GM12801 (cell line): ENCODE measurements around the gene XIRP2.

Experiments used
- TF ChIP-seq, protein P1 (sequence below): IDR thresholded peaks from one replicate; pipeline ENCODE4 v1.5.1; 2011; ENCODE audit warnings: control low read depth; ENCODE audit not compliant: insufficient read length; ENCODE audit errors: extremely low read depth

XIRP2 gene

DNA sequence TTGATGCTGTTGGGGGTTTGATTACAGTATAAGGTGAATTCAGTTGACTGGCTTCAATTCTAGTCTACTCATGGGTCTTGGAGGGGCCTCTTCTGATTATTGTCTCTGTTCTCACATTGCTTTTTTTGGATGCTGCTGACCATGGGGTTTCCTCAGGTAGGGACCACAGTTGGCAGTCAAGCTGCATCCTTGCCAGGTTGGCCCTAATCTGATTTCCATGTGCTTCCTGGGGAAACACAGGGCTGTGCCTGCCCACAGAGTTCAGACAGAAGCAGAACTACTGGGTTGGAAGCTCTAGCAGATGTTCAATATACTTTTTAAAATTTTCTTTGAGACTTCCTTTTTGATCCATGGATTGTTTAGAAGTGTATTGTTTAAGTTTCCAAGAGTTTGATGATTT, 227.3 kb downstream of the XIRP2 start:
- TF ChIP-seq, protein P1, sequence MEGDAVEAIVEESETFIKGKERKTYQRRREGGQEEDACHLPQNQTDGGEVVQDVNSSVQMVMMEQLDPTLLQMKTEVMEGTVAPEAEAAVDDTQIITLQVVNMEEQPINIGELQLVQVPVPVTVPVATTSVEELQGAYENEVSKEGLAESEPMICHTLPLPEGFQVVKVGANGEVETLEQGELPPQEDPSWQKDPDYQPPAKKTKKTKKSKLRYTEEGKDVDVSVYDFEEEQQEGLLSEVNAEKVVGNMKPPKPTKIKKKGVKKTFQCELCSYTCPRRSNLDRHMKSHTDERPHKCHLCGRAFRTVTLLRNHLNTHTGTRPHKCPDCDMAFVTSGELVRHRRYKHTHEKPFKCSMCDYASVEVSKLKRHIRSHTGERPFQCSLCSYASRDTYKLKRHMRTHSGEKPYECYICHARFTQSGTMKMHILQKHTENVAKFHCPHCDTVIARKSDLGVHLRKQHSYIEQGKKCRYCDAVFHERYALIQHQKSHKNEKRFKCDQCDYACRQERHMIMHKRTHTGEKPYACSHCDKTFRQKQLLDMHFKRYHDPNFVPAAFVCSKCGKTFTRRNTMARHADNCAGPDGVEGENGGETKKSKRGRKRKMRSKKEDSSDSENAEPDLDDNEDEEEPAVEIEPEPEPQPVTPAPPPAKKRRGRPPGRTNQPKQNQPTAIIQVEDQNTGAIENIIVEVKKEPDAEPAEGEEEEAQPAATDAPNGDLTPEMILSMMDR: no peak

DNA sequence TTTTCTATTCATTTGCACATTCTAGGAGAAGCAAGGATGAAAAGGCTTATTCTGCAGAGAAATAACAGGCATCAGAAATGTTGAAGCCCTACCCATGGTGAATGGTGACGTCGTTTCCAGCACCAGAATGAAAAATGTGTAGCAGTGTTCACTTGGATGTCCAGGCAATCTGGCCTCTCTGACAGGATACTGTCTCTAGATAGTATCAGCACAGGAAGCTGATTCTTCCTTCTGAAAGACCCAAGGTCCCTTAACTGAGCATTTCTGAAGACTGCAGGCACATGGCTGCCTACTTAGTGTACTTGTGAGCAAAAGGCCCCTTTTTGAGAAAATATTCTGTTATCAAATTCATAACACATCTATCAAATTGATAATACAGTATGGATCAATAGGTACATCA, 234.1 kb downstream of the XIRP2 start:
- TF ChIP-seq, protein P1: no peak

DNA sequence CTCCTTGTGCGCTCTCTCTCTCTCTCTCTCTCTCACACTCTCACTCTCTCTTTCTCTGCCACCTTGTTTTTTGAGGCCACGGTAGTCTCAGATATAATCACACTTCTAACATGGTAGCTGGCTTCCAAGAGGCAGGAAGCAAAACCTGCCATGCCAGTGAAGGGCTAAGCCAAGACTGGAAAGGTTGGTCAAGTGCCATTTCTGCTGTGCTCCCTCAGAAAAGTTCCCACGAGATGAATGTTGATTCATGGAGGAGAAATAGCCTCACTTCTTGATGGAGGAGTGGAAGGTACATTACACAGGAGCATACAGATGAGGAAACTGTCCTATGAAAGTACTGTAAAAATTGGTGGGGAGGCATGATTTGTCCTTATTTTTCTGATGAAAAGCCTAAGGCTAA, 237.9 kb downstream of the XIRP2 start:
- TF ChIP-seq, protein P1: no peak

DNA sequence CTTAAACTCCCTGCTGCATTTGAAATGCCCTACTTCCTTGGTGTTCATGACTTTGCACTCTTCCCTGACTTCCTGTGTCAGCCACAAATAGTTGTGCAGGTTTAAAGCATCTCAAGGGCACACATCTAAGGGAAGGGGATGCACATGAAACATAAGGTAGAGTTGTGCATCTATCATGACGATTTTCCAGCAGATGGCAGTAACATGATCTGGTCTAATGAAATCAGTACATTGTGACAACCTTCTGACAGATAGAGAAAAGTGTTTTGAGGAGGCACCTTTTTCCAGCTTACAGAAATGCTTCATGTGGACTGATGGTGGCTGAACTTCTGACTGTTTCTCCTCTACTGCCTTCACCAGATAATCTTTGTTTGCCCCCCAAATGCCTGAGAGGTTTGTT, 238.9 kb downstream of the XIRP2 start:
- TF ChIP-seq, protein P1: no peak

DNA sequence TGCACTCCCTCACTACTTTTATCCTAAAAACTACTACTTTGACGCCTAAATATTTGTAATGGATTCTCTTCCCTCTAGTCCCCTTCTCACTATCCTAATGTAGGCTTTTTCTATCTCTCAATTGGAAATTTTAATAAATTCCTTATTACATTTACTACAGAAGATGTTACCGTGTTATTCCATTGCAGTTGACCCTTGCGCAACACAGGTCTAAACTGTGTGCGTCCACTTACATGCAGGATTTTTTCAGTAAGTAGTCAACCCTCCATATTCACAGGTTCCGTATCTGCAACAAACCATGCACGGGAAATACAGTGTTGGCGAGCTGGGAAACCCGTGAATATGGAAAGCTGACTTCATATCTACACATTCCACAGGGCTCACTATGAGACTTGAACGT, 239.8 kb downstream of the XIRP2 start:
- TF ChIP-seq, protein P1: no peak

DNA sequence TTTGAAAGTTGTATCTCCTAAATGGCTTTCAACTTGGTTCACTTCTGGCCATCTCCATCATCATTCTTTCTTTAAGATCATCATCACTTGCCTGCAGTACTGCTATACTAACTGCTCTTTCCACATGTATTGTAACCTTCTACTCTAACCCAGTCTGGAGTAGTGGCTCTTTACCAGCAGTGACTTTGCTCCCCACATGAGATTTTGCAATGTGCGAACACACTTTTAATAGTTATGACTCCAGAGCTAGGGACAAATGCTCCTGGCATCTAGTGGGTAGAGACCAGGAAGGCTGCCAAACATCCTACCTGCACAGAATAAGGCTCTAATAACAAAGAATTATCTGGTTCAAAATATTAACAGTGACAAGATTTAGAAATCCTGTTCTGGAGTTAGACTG, 243.8 kb downstream of the XIRP2 start:
- TF ChIP-seq, protein P1: no peak

DNA sequence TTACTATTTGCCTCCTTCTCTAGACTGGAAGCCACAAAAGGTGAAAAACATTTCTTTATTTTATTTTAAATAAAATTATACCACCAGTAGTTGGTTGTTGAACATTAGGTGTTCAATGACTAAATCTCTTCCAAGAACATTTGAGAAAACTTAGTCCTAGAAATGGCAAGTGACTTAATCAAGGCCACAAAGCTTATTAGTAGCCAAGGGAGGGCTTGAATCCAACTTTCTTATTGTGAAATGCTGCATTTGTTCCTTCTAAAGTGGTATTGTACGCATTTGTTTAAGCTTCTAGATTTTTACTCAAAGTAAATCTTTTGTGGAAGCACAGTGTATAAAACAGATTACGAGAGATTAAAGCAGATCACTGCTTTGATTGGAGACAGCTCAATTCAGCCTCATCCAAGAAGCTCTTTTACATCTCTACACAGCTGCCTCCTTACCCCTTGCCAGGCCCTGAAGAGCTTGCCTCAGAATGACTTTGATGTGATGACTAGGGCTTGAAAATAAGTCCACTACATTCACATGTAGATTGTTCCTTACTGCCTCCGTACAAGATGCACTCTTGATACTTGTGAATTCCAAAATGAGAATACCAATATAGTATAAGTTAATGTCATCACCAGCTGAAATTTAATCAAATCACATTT, 244.8 kb downstream of the XIRP2 start:
- TF ChIP-seq, protein P1: no peak
